Measurements from ENCODE around the gene CYP24A1. TPM values are rescaled to one million over a fixed set of nuclear protein-coding genes. Genes with fewer than 3 reads are reported as not detected.

CYP24A1 gene
- total and polyA plus RNA-seq, 2 of the 13 experiments (the other 11 are each of a cell fraction or from before 2014, with no cell fraction given) = 9.4 to 32.7 TPM

DNA sequence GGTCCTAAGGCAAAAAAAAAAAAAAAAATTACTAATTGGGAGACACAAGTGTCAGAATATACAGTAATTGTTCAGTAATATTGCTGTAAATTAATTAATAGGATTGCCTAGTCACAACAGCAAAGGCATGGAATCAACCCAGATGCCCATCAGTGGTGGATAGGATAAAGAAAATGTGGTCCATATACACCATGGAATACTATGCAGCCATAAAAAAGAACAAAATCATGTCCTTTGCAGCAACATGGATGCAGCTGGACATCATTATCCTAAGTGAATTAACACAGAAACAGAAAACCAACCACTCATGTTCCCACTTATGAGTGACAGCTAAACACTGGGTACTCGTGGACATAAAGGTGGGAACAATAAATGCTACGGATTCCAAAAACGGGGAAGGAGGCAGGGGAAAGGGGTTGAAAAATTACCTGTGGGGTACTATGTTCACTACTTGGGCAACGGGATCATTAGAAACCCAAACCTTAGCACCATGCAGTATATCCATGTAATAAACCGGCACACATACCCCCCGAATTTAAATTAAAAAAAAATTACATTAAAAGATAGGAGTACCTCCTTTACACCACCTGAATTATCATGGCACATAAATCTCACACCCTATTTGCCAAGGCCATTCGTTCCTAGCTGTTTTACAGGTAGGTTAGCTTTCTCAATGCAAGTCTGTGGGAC is 33.4 kb upstream of the CYP24A1 start (continued):
- 0 out of 2 replicates have a peak, but pooled peaks have one; percentile 61 for TF ChIP-seq AHDC1 (CRISPR knock-in tag; IDR thresholded peaks at IDR 0.05; ENCODE audit: borderline replicate concordance)
- 0 out of 2 replicates have a peak, but pooled peaks have one; percentile 4 for TF ChIP-seq ZMYM2 (CRISPR knock-in tag; IDR thresholded peaks at IDR 0.05)
- TF ChIP-seq BORCS8-MEF2B (CRISPR knock-in tag; IDR thresholded peaks at IDR 0.05) = no peak
- TF ChIP-seq CHD4 (IDR thresholded peaks at IDR 0.05; ENCODE audit: borderline replicate concordance, low read length) = peak; percentile 73
- TF ChIP-seq, protein P1, sequence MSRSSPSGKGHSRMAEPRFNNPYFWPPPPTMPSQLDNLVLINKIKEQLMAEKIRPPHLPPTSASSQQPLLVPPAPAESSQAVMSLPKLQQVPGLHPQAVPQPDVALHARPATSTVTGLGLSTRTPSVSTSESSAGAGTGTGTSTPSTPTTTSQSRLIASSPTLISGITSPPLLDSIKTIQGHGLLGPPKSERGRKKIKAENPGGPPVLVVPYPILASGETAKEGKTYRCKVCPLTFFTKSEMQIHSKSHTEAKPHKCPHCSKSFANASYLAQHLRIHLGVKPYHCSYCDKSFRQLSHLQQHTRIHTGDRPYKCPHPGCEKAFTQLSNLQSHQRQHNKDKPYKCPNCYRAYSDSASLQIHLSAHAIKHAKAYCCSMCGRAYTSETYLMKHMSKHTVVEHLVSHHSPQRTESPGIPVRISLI (CRISPR knock-in tag; IDR thresholded peaks at IDR 0.05; ENCODE audit: borderline replicate concordance) = peak; percentile 26; the same call in 1 of the 2 replicates
- TF ChIP-seq, protein P2, sequence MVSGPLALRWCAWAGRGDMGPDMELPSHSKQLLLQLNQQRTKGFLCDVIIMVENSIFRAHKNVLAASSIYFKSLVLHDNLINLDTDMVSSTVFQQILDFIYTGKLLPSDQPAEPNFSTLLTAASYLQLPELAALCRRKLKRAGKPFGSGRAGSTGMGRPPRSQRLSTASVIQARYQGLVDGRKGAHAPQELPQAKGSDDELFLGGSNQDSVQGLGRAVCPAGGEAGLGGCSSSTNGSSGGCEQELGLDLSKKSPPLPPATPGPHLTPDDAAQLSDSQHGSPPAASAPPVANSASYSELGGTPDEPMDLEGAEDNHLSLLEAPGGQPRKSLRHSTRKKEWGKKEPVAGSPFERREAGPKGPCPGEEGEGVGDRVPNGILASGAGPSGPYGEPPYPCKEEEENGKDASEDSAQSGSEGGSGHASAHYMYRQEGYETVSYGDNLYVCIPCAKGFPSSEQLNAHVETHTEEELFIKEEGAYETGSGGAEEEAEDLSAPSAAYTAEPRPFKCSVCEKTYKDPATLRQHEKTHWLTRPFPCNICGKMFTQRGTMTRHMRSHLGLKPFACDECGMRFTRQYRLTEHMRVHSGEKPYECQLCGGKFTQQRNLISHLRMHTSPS (CRISPR knock-in tag; IDR thresholded peaks at IDR 0.05; ENCODE audit: low read depth) = 0 out of 2 replicates have a peak, but pooled peaks have one; percentile 18
- TF ChIP-seq ZFP82 (CRISPR knock-in tag; IDR thresholded peaks at IDR 0.05; ENCODE audit: borderline replicate concordance) = peak; percentile 25; the same call in 1 of the 2 replicates
- peak; percentile 23; the same call in 1 of the 2 replicates for TF ChIP-seq ZNF670 (CRISPR knock-in tag; IDR thresholded peaks at IDR 0.05; ENCODE audit: borderline replicate concordance)
- TF ChIP-seq ZNF18 (CRISPR knock-in tag; IDR thresholded peaks at IDR 0.05; ENCODE audit: insufficient replicate concordance) = peak; percentile 75
- peak; percentile 68; the same call in 1 of the 2 replicates for TF ChIP-seq ZNF383 (CRISPR knock-in tag; IDR thresholded peaks at IDR 0.05; ENCODE audit: borderline replicate concordance)
